SK-N-SH (cell line): ENCODE results near the gene SNRNP35.
"Not testable (repeated sequence)": the region's sequence is repeated elsewhere in the genome, so short reads cannot be mapped to it uniquely, and the experiment has no call there.

Source experiments
- EP300 ChIP-seq, 2 experiments: IDR thresholded peaks; 2 replicates each; pipeline versions ENCODE4 v1.4.0 to v1.6.1; 2012; ENCODE audit warnings: borderline replicate concordance in 1 of 2, low read depth in 1 of 2, low read length in 1 of 2
- FOSL2 ChIP-seq: IDR thresholded peaks from 2 replicates; pipeline ENCODE4 v1.4.0; 2012; ENCODE audit warnings: low read depth, mild to moderate bottlenecking, moderate library complexity, borderline replicate concordance
- GATA2 ChIP-seq: sonication (generic); formaldehyde crosslinking; IDR thresholded peaks from 2 replicates; pipeline ENCODE4 v1.5.0; 2020; ENCODE audit warnings: mild to moderate bottlenecking, missing genetic modification reagents
- JUND ChIP-seq: IDR thresholded peaks from 2 replicates; pipeline ENCODE4 v1.4.0; 2012
- MEF2A ChIP-seq: IDR thresholded peaks from 2 replicates; pipeline ENCODE4 v1.4.0; 2012; ENCODE audit warnings: low read depth, borderline replicate concordance
- RAD21 ChIP-seq: IDR thresholded peaks from 2 replicates; pipeline ENCODE4 v1.6.1; 2012; ENCODE audit warnings: mild to moderate bottlenecking, low read length
- RFX5 ChIP-seq: IDR thresholded peaks from 2 replicates; pipeline ENCODE4 v1.6.1; 2012; ENCODE audit warnings: mild to moderate bottlenecking, improper control_type of control experiment, low read length
- TAF1 ChIP-seq: IDR thresholded peaks from 2 replicates; pipeline ENCODE4 v1.6.1; 2012; ENCODE audit warnings: low read depth, mild to moderate bottlenecking, low read length, moderate library complexity, borderline replicate concordance
- TF ChIP-seq, protein P1 (sequence below): fragments of 200-600 bp; sonication (generic); IDR thresholded peaks from 2 replicates; pipeline ENCODE4 v1.6.1; 2017; ENCODE audit warnings: antibody characterized with exemption, mild to moderate bottlenecking, moderate library complexity
- TF ChIP-seq, protein P2 (sequence below): IDR thresholded peaks from 2 replicates; pipeline ENCODE4 v1.6.1; 2012; ENCODE audit warnings: mild to moderate bottlenecking, low read depth, low read length, moderate library complexity
- TF ChIP-seq, protein P3 (sequence below): IDR thresholded peaks from 2 replicates; pipeline ENCODE4 v1.4.0; 2012; ENCODE audit warnings: low read depth, borderline replicate concordance
- TF ChIP-seq, protein P4 (sequence below): IDR thresholded peaks from 2 replicates; pipeline ENCODE4; 2012

DNA sequence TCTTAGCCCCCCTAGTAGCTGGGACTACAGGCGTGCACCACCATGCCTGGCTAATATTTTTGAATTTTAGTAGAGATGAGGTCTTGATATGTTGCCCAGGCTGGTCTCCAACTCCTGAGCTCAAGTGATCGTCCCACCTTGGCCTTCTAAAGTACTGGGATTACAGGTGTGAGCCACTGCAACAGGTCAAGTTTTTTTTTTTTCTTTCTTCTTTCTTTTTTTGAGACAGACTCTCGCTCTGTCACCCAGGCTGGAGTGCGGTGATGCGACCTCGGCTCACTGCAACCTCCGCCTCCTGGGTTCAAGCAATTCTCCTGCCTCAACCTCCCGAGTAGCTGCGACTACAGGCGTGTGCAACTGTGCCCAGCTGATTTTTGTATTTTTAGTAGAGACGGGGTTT is 5.2 kb downstream of the SNRNP35 start:
- TF ChIP-seq, protein P1, sequence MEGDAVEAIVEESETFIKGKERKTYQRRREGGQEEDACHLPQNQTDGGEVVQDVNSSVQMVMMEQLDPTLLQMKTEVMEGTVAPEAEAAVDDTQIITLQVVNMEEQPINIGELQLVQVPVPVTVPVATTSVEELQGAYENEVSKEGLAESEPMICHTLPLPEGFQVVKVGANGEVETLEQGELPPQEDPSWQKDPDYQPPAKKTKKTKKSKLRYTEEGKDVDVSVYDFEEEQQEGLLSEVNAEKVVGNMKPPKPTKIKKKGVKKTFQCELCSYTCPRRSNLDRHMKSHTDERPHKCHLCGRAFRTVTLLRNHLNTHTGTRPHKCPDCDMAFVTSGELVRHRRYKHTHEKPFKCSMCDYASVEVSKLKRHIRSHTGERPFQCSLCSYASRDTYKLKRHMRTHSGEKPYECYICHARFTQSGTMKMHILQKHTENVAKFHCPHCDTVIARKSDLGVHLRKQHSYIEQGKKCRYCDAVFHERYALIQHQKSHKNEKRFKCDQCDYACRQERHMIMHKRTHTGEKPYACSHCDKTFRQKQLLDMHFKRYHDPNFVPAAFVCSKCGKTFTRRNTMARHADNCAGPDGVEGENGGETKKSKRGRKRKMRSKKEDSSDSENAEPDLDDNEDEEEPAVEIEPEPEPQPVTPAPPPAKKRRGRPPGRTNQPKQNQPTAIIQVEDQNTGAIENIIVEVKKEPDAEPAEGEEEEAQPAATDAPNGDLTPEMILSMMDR, result not testable (repeated sequence)
- not testable (repeated sequence) for TF ChIP-seq FOSL2; RAD21; EP300 (IDR thresholded peaks at IDR 0.05; ENCODE audit: borderline replicate concordance in 1 of 2, low read depth in 1 of 2, low read length in 1 of 2); RFX5; TAF1; JUND; MEF2A; GATA2
- TF ChIP-seq, protein P2, sequence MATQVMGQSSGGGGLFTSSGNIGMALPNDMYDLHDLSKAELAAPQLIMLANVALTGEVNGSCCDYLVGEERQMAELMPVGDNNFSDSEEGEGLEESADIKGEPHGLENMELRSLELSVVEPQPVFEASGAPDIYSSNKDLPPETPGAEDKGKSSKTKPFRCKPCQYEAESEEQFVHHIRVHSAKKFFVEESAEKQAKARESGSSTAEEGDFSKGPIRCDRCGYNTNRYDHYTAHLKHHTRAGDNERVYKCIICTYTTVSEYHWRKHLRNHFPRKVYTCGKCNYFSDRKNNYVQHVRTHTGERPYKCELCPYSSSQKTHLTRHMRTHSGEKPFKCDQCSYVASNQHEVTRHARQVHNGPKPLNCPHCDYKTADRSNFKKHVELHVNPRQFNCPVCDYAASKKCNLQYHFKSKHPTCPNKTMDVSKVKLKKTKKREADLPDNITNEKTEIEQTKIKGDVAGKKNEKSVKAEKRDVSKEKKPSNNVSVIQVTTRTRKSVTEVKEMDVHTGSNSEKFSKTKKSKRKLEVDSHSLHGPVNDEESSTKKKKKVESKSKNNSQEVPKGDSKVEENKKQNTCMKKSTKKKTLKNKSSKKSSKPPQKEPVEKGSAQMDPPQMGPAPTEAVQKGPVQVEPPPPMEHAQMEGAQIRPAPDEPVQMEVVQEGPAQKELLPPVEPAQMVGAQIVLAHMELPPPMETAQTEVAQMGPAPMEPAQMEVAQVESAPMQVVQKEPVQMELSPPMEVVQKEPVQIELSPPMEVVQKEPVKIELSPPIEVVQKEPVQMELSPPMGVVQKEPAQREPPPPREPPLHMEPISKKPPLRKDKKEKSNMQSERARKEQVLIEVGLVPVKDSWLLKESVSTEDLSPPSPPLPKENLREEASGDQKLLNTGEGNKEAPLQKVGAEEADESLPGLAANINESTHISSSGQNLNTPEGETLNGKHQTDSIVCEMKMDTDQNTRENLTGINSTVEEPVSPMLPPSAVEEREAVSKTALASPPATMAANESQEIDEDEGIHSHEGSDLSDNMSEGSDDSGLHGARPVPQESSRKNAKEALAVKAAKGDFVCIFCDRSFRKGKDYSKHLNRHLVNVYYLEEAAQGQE, result not testable (repeated sequence)
- TF ChIP-seq, protein P3, sequence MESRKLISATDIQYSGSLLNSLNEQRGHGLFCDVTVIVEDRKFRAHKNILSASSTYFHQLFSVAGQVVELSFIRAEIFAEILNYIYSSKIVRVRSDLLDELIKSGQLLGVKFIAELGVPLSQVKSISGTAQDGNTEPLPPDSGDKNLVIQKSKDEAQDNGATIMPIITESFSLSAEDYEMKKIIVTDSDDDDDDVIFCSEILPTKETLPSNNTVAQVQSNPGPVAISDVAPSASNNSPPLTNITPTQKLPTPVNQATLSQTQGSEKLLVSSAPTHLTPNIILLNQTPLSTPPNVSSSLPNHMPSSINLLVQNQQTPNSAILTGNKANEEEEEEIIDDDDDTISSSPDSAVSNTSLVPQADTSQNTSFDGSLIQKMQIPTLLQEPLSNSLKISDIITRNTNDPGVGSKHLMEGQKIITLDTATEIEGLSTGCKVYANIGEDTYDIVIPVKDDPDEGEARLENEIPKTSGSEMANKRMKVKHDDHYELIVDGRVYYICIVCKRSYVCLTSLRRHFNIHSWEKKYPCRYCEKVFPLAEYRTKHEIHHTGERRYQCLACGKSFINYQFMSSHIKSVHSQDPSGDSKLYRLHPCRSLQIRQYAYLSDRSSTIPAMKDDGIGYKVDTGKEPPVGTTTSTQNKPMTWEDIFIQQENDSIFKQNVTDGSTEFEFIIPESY, result not testable (repeated sequence)
- TF ChIP-seq, protein P4, sequence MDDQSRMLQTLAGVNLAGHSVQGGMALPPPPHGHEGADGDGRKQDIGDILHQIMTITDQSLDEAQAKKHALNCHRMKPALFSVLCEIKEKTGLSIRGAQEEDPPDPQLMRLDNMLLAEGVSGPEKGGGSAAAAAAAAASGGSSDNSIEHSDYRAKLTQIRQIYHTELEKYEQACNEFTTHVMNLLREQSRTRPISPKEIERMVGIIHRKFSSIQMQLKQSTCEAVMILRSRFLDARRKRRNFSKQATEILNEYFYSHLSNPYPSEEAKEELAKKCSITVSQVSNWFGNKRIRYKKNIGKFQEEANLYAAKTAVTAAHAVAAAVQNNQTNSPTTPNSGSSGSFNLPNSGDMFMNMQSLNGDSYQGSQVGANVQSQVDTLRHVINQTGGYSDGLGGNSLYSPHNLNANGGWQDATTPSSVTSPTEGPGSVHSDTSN, result not testable (repeated sequence)
